Thoracic aorta (tissue), 2 donors: Measurements from ENCODE around the gene NEDD4. TPM values are rescaled to one million over a fixed set of nuclear protein-coding genes. Genes with fewer than 3 reads are reported as not detected.

Source experiments
- ATAC-seq: fragments of 150-250 bp; one replicate; pipeline ENCODE4 v1.8.0; 2017; ENCODE audit warnings: low read depth; ENCODE audit not compliant: insufficient number of reproducible peaks, low FRiP score
- DNase-seq: peaks from one replicate; pipeline ENCODE4 v3.0.0-alpha.2; 2020; ENCODE audit warnings: low spot score
- H3K27ac ChIP-seq, 2 donors: fragments of 200-600 bp; sonication (generic); 1 replicate in 1 of 2; 2 replicates in 1 of 2; pipeline ENCODE4 v1.5.1; 2016; ENCODE audit warnings: mild to moderate bottlenecking in 2 of 2, moderate library complexity in 2 of 2
- H3K27me3 ChIP-seq: fragments of 200-600 bp; sonication (generic); replicated peaks from 2 replicates; pipeline ENCODE4 v1.6.0; 2016; ENCODE audit warnings: mild to moderate bottlenecking; ENCODE audit not compliant: insufficient read depth
- H3K36me3 ChIP-seq: fragments of 200-600 bp; sonication (generic); one replicate; pipeline ENCODE4 v1.5.1; 2016
- H3K4me1 ChIP-seq, 2 donors: fragments of 200-600 bp; sonication (generic); 1 replicate in 1 of 2; 2 replicates in 1 of 2; pipeline versions ENCODE4 v1.5.1 to v1.6.0; 2016; ENCODE audit warnings: low read depth in 2 of 2, mild to moderate bottlenecking in 1 of 2; ENCODE audit not compliant: control insufficient read depth in 1 of 2
- H3K4me3 ChIP-seq: fragments of 200-600 bp; sonication (generic); 2 replicates; pipeline ENCODE4 v1.5.1; 2016; ENCODE audit warnings: mild to moderate bottlenecking
- H3K9me3 ChIP-seq: fragments of 200-600 bp; sonication (generic); 2 replicates; pipeline ENCODE4 v1.5.1; 2016
- CTCF ChIP-seq: fragments of 200-600 bp; sonication (generic); IDR thresholded peaks from one replicate; pipeline ENCODE4 v1.5.1; 2019; ENCODE audit warnings: antibody characterized with exemption
- total RNA-seq, 2 donors: library from RNA; depleted of rRNA; stranded (reverse); fragments of >200 nt; gene quantifications; one replicate each; pipeline versions ENCODE4 v1.1.0 to v1.2.3, GENCODE V29; 2016

NEDD4 gene
- total RNA-seq, 2 donors from 2014 or later = 25.3 to 27.4 TPM

- no peak for ATAC-seq
- Histone ChIP-seq H3K27ac (no peak overlapping the region), H3K27me3 (no peaks in the 10 kb centered on the region)
Observed at GRCh38 chr15:55819397-55820034, 173.9 kb downstream of the NEDD4 start.

GRCh38 chr15:55816017-55816416 is 177.4 kb downstream of the NEDD4 start:
- Histone ChIP-seq H3K9me3 (no peaks in the 10 kb centered on the region), H3K4me1 (no peaks in the 10 kb centered on the region), H3K36me3 (no peaks in the 10 kb centered on the region), H3K27me3 (no peaks in the 10 kb centered on the region), H3K4me3 (no peak overlapping the region), H3K27ac (no peak overlapping the region)
- DNase-seq (no peak), ATAC-seq (no peak)
- no peak for TF ChIP-seq CTCF

More at GRCh38 chr15:55819397-55820034, 173.9 kb downstream of the NEDD4 start:
- no peak for DNase-seq
- H3K4me3 ChIP-seq = no peak overlapping the region
- H3K4me1 ChIP-seq = peaks cover 3 to 14% of the 10 kb centered on the region in 2 donors
- H3K9me3 ChIP-seq = no peaks in the 10 kb centered on the region
- TF ChIP-seq CTCF = no peak
- H3K36me3 ChIP-seq = no peaks in the 10 kb centered on the region

- no peaks in the 10 kb centered on the region for H3K36me3 ChIP-seq
- no peak for ATAC-seq
- no peak overlapping the region for H3K27ac ChIP-seq
- H3K27me3 ChIP-seq = no peaks in the 10 kb centered on the region
- H3K4me1 ChIP-seq = no peaks in the 10 kb centered on the region
- TF ChIP-seq CTCF = no peak
- DNase-seq = no peak
- no peaks in the 10 kb centered on the region for H3K9me3 ChIP-seq
- no peak overlapping the region for H3K4me3 ChIP-seq
Observed at GRCh38 chr15:55802600-55803376, 190.6 kb downstream of the NEDD4 start.

GRCh38 chr15:55800216-55800615 is 193.2 kb downstream of the NEDD4 start:
- H3K4me1 ChIP-seq = no peaks in the 10 kb centered on the region

More at GRCh38 chr15:55800216-55800615, 193.2 kb downstream of the NEDD4 start:
- ATAC-seq (no peak), DNase-seq (no peak)
- no peak for TF ChIP-seq CTCF
- H3K4me3 ChIP-seq = no peak overlapping the region
- H3K27me3 ChIP-seq = no peaks in the 10 kb centered on the region
- no peak overlapping the region for H3K27ac ChIP-seq
- H3K9me3 ChIP-seq = no peaks in the 10 kb centered on the region
- H3K36me3 ChIP-seq = no peaks in the 10 kb centered on the region
